Neural progenitor cell (in vitro differentiated cells): ENCODE data around the gene GGA1. TPM values are rescaled to one million over a fixed set of nuclear protein-coding genes. Genes with fewer than 3 reads are reported as not detected.

Experiments
- DNase-seq: peaks from one replicate; pipeline ENCODE4 v3.0.0-alpha.2; 2016; ENCODE audit warnings: low spot score
- H2AFZ ChIP-seq: fragments of 200-600 bp; sonication (generic); replicated peaks from 2 replicates; pipeline ENCODE4 v1.6.1; 2016; ENCODE audit warnings: antibody characterized with exemption
- H3F3A ChIP-seq: fragments of 200-600 bp; sonication (generic); 2 replicates; pipeline ENCODE4 v1.6.1; 2016; ENCODE audit warnings: antibody characterized with exemption, low read depth
- H3K27ac ChIP-seq: fragments of 200-600 bp; sonication (generic); 2 replicates; pipeline ENCODE4 v1.5.1; 2016; ENCODE audit warnings: mild to moderate bottlenecking
- H3K27me3 ChIP-seq: fragments of 200-600 bp; sonication (generic); 2 replicates; pipeline ENCODE4 v1.6.1; 2016; ENCODE audit warnings: mild to moderate bottlenecking, moderate library complexity
- H3K36me3 ChIP-seq: fragments of 200-600 bp; sonication (generic); 2 replicates; pipeline ENCODE4 v1.5.1; 2016
- H3K4me1 ChIP-seq: fragments of 200-600 bp; sonication (generic); 2 replicates; pipeline ENCODE4 v1.6.1; 2016; ENCODE audit warnings: mixed run types
- H3K4me2 ChIP-seq: fragments of 200-600 bp; sonication (generic); 2 replicates; pipeline ENCODE4 v1.6.1; 2016
- H3K4me3 ChIP-seq: fragments of 200-600 bp; sonication (generic); 2 replicates; pipeline ENCODE4 v1.5.1; 2016
- H3K79me2 ChIP-seq: fragments of 200-600 bp; sonication (generic); 2 replicates; pipeline ENCODE4 v1.6.1; 2016; ENCODE audit warnings: low read depth
- H3K9ac ChIP-seq: fragments of 200-600 bp; sonication (generic); 2 replicates; pipeline ENCODE4 v1.6.1; 2016
- H3K9me3 ChIP-seq: fragments of 200-600 bp; sonication (generic); 2 replicates; pipeline ENCODE4 v1.5.1; 2016; ENCODE audit warnings: low read depth
- H4K20me1 ChIP-seq: fragments of 200-600 bp; sonication (generic); 2 replicates; pipeline ENCODE4 v1.6.1; 2016; ENCODE audit warnings: low read depth
- H3K27ac Mint-ChIP-seq: 3 replicates; pipeline ENCODE4 v1.8.0; 2021; ENCODE audit warnings: mixed read lengths
- H3K27me3 Mint-ChIP-seq: 2 replicates; pipeline ENCODE4 v1.8.0; 2022; ENCODE audit warnings: low read depth, mild to moderate bottlenecking, inconsistent platforms, moderate library complexity, mixed read lengths; ENCODE audit not compliant: insufficient read depth
- H3K36me3 Mint-ChIP-seq: 3 replicates; pipeline ENCODE4 v1.8.0; 2021; ENCODE audit warnings: mixed read lengths
- H3K4me1 Mint-ChIP-seq: 3 replicates; pipeline ENCODE4 v1.8.0; 2021; ENCODE audit warnings: mixed read lengths
- H3K4me3 Mint-ChIP-seq: 3 replicates; pipeline ENCODE4 v1.8.0; 2021; ENCODE audit warnings: mild to moderate bottlenecking, moderate library complexity, mixed read lengths
- H3K9me3 Mint-ChIP-seq: 3 replicates; pipeline ENCODE4 v1.8.0; 2020; ENCODE audit warnings: mixed read lengths
- CTCF ChIP-seq: fragments of 200-600 bp; sonication (generic); IDR thresholded peaks from 2 replicates; pipeline ENCODE4 v1.5.1; 2017; ENCODE audit warnings: antibody characterized with exemption, mild to moderate bottlenecking
- EZH2 ChIP-seq: fragments of 200-600 bp; sonication (generic); IDR thresholded peaks from 2 replicates; pipeline ENCODE4 v1.6.1; 2017; ENCODE audit warnings: antibody characterized with exemption, mild to moderate bottlenecking, moderate library complexity
- EZH2phosphoT487 ChIP-seq: fragments of 200-600 bp; sonication (generic); IDR thresholded peaks from 2 replicates; pipeline ENCODE4 v1.6.1; 2017; ENCODE audit warnings: antibody characterized with exemption
- total RNA-seq: library from RNA; depleted of rRNA; stranded (reverse); fragments of >200 nt; gene quantifications from 2 replicates; pipeline ENCODE4 v1.2.3, GENCODE V29; 2015; ENCODE audit warnings: low replicate concordance

Gene GGA1
- total RNA-seq, 1 donor from 2014 or later = 62.3 TPM

GRCh38 chr22:37570661-37570976, 38.0 kb upstream of the GGA1 start:
- no peaks in the 10 kb centered on the region for H3K79me2 ChIP-seq
- no peaks in the 10 kb centered on the region for H3K4me1 ChIP-seq
- H3K4me2 ChIP-seq = no peak overlapping the region
- H3K4me3 ChIP-seq = no peak overlapping the region
- H3K27ac ChIP-seq = no peak overlapping the region
- TF ChIP-seq EZH2 = no peak
- no peak for TF ChIP-seq EZH2phosphoT487
- no peak for TF ChIP-seq CTCF
- Mint-ChIP-seq H3K9me3 (no peaks in the 10 kb centered on the region), H3K4me3 (peak overlapping the region; percentile 52), H3K36me3 (peaks cover 2% of the 10 kb centered on the region), H3K27ac (no peak overlapping the region), H3K27me3 (peaks cover 8% of the 10 kb centered on the region), H3K4me1 (peaks cover 4% of the 10 kb centered on the region)
- DNase-seq = no peak
- H3K9me3 ChIP-seq = no peaks in the 10 kb centered on the region
- H3K9ac ChIP-seq = no peak overlapping the region
- no peaks in the 10 kb centered on the region for H3K36me3 ChIP-seq
- no peaks in the 10 kb centered on the region for H3F3A ChIP-seq
- no peaks in the 10 kb centered on the region for H4K20me1 ChIP-seq
- no peaks in the 10 kb centered on the region for H3K27me3 ChIP-seq
- H2AFZ ChIP-seq = no peak overlapping the region

- no peak overlapping the region for H3K27ac ChIP-seq
- H3K4me1 Mint-ChIP-seq = peaks cover 2% of the 10 kb centered on the region
- H3K79me2 ChIP-seq = no peaks in the 10 kb centered on the region
- no peaks in the 10 kb centered on the region for H3K36me3 Mint-ChIP-seq
- H2AFZ ChIP-seq = no peak overlapping the region
- H3K4me3 ChIP-seq = no peak overlapping the region
- TF ChIP-seq EZH2 (no peak), EZH2phosphoT487 (no peak), CTCF (no peak)
- H3K9ac ChIP-seq = no peak overlapping the region
- no peaks in the 10 kb centered on the region for H3K36me3 ChIP-seq
- no peaks in the 10 kb centered on the region for H3K9me3 ChIP-seq
- no peaks in the 10 kb centered on the region for H4K20me1 ChIP-seq
- H3K4me2 ChIP-seq = no peak overlapping the region
- no peaks in the 10 kb centered on the region for H3F3A ChIP-seq
- no peak for DNase-seq
- no peaks in the 10 kb centered on the region for H3K9me3 Mint-ChIP-seq
- H3K27me3 ChIP-seq = no peaks in the 10 kb centered on the region
- peaks cover 8% of the 10 kb centered on the region for H3K27me3 Mint-ChIP-seq
- H3K4me1 ChIP-seq = no peaks in the 10 kb centered on the region
- H3K27ac Mint-ChIP-seq = no peak overlapping the region
- H3K4me3 Mint-ChIP-seq = no peak overlapping the region
Measured at GRCh38 chr22:37571258-37571991, 37.2 kb upstream of the GGA1 start.

GRCh38 chr22:37571992-37572373, 36.7 kb upstream of the GGA1 start:
- H3F3A ChIP-seq = no peaks in the 10 kb centered on the region
- H3K36me3 ChIP-seq = no peaks in the 10 kb centered on the region
- no peaks in the 10 kb centered on the region for H3K36me3 Mint-ChIP-seq
- H3K9ac ChIP-seq = no peak overlapping the region
- H2AFZ ChIP-seq = no peak overlapping the region
- H3K27me3 Mint-ChIP-seq = peaks cover 8% of the 10 kb centered on the region
- H3K4me1 ChIP-seq = no peaks in the 10 kb centered on the region
- no peak overlapping the region for H3K27ac ChIP-seq
- H3K4me3 Mint-ChIP-seq = no peak overlapping the region
- H3K79me2 ChIP-seq = no peaks in the 10 kb centered on the region
- TF ChIP-seq CTCF = no peak
- TF ChIP-seq EZH2phosphoT487 = no peak
- no peak for TF ChIP-seq EZH2
- H3K4me3 ChIP-seq = no peak overlapping the region
- H3K27me3 ChIP-seq = no peaks in the 10 kb centered on the region
- no peaks in the 10 kb centered on the region for H4K20me1 ChIP-seq
- no peaks in the 10 kb centered on the region for H3K9me3 Mint-ChIP-seq
- H3K27ac Mint-ChIP-seq = no peak overlapping the region
- peaks cover 2% of the 10 kb centered on the region for H3K4me1 Mint-ChIP-seq
- no peaks in the 10 kb centered on the region for H3K9me3 ChIP-seq
- DNase-seq = no peak
- H3K4me2 ChIP-seq = no peak overlapping the region
